GM18870 (cell line): ENCODE results near the gene TREML2.
A peak's percentile ranks its signal among the peaks of the same experiment; 100 is the strongest.
"Not testable (repeated sequence)": the region's sequence is repeated elsewhere in the genome, so short reads cannot be mapped to it uniquely, and the experiment has no call there.

ENCODE experiments used
- ATAC-seq: cut with Tn5 transposase; IDR thresholded peaks from one replicate; pipeline ENCODE4 v1.9.1; 2021; ENCODE audit warnings: moderate library complexity; ENCODE audit not compliant: unreplicated experiment

TREML2 gene

GRCh38 chr6:41209547-41210320, 8.8 kb upstream of the TREML2 start:
- no peak for ATAC-seq

GRCh38 chr6:41208439-41209106, 7.6 kb upstream of the TREML2 start:
- ATAC-seq, result no peak

GRCh38 chr6:41204156-41204555, 3.2 kb upstream of the TREML2 start:
- ATAC-seq, result no peak

- ATAC-seq, result no peak
Observed at GRCh38 chr6:41201764-41202173, 820 bp upstream of the TREML2 start.

- ATAC-seq, result no peak
Observed at GRCh38 chr6:41200296-41200900, 551 bp downstream of the TREML2 start.

GRCh38 chr6:41199552-41200246, 1.2 kb downstream of the TREML2 start:
- ATAC-seq, result peak; percentile 54

- ATAC-seq, result no peak
Observed at GRCh38 chr6:41197234-41197633, 3.7 kb downstream of the TREML2 start.

GRCh38 chr6:41194386-41194785, 6.6 kb downstream of the TREML2 start:
- no peak for ATAC-seq

- no peak for ATAC-seq
Observed at GRCh38 chr6:41193884-41194283, 7.1 kb downstream of the TREML2 start.

- ATAC-seq, result no peak
Observed at GRCh38 chr6:41193171-41193734, 7.7 kb downstream of the TREML2 start.

GRCh38 chr6:41191569-41191968, 9.4 kb downstream of the TREML2 start:
- ATAC-seq, result no peak

- no peak for ATAC-seq
Observed at GRCh38 chr6:41190791-41191190, 10.2 kb downstream of the TREML2 start.

GRCh38 chr6:41189967-41190366, 11.0 kb downstream of the TREML2 start:
- ATAC-seq, result no peak

GRCh38 chr6:41189046-41189445, 11.9 kb downstream of the TREML2 start:
- ATAC-seq, result not testable (repeated sequence)

- ATAC-seq, result no peak
Observed at GRCh38 chr6:41187924-41188886, 12.7 kb downstream of the TREML2 start.

- ATAC-seq, result no peak
Observed at GRCh38 chr6:41186031-41186562, 14.9 kb downstream of the TREML2 start.

- ATAC-seq, result no peak
Observed at GRCh38 chr6:41184761-41185160, 16.2 kb downstream of the TREML2 start.

GRCh38 chr6:41182069-41183034, 18.6 kb downstream of the TREML2 start:
- no peak for ATAC-seq

- no peak for ATAC-seq
Observed at GRCh38 chr6:41181566-41181965, 19.4 kb downstream of the TREML2 start.
